SH-SY5Y (cell line): ENCODE data around the gene ZNF581.

ENCODE experiments used
- GATA2 ChIP-seq: IDR thresholded peaks from 2 replicates; pipeline ENCODE4 v1.6.1; 2011; ENCODE audit warnings: mild to moderate bottlenecking, low read depth, low read length
- GATA3 ChIP-seq: IDR thresholded peaks from 2 replicates; pipeline ENCODE4 v1.6.1; 2011; ENCODE audit warnings: low read depth, mild to moderate bottlenecking, low read length, moderate library complexity

GRCh38 chr19:55601084-55601483 lies 42.4 kb upstream of the ZNF581 start:
- TF ChIP-seq GATA2 (no peak), GATA3 (no peak)
